ENCODE data around the gene RIMBP3C. TPM values are rescaled to one million over a fixed set of nuclear protein-coding genes. Genes with fewer than 3 reads are reported as not detected.
"Not testable (repeated sequence)": the region's sequence is repeated elsewhere in the genome, so short reads cannot be mapped to it uniquely, and the experiment has no call there.

Gene RIMBP3C
- polyA plus RNA-seq, 1 donor (not counting 4 experiments of a cell fraction or from before 2014, with no cell fraction given), result 0.01 TPM

GRCh38 chr22:21550678-21551047 is 598 bp downstream of the RIMBP3C start:
- H3K4me3 ChIP-seq (ENCODE audit: control insufficient read depth in 2 of 3, extremely low read depth in 1 of 3, insufficient read depth in 2 of 3, low read depth in 1 of 3, low read length in 3 of 3); H3K4me1 ChIP-seq (ENCODE audit: control insufficient read depth, extremely low read depth, insufficient read depth, low read length); FAIRE-seq; H3K27me3 ChIP-seq (ENCODE audit: control insufficient read depth, extremely low read depth, insufficient read depth, low read length); DNase-seq (ENCODE audit: low read depth, low spot score); H2AFZ ChIP-seq (ENCODE audit: control insufficient read depth, low read length); H3K9me3 ChIP-seq (ENCODE audit: control insufficient read depth, low read depth, low read length); H3K4me2 ChIP-seq (ENCODE audit: control insufficient read depth, extremely low read depth, insufficient read depth, low read depth, low read length); dilution Hi-C loops (cut with MboI; ENCODE audit: extremely low pct_ligation_motif_present, low sequenced_read_pairs); H3K36me3 ChIP-seq (ENCODE audit: control insufficient read depth in 2 of 2, extremely low read depth in 1 of 2, insufficient read depth in 2 of 2, low read length in 2 of 2); H4K20me1 ChIP-seq (ENCODE audit: control insufficient read depth, extremely low read depth, insufficient read depth, low read length); H3K79me2 ChIP-seq (ENCODE audit: control insufficient read depth, insufficient read depth, low read length); H3K27ac ChIP-seq (ENCODE audit: control insufficient read depth, insufficient read depth, low read length); H3K9me1 ChIP-seq (ENCODE audit: control insufficient read depth, extremely low read depth, insufficient read depth, low read length); H3K9ac ChIP-seq (ENCODE audit: control insufficient read depth, extremely low read depth, insufficient read depth, low read length): not testable (repeated sequence)

DNA sequence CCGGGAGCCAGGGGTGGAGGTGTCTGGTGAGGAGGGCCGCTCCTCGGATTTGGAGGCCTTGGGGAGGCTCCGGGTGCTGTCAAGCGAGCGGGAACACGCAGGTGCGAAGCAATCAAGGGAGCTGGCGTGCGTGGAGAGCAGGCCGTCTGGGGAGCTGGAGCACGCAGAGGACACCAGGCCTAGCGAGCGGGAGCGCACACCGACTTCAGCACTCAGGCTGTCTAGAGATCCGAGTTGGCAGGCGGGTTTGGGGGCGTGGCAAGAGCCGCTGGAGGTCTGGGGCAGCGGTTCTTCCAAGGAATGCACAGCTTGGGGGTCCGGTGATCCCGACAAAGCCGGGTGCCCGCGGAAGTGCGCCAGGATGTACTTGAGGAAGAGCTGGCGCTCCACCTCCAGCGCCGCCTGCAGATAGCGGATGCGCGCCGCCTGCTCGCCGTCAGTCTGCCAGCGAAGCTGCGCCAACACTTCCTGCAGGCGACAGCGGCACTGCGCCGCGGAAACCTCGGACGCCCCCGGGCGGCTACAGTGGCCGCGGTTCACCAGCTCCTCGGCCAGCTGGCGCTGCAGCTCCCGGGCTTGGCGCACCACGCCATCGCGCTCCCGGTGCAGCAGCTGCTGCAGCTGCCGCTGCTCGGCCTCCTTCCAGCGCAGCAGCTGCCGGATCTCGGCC is 1.1 kb downstream of the RIMBP3C start:
- H3K4me2 ChIP-seq (ENCODE audit: control insufficient read depth, extremely low read depth, insufficient read depth, low read depth, low read length); H3K27ac ChIP-seq (ENCODE audit: control insufficient read depth, insufficient read depth, low read length); dilution Hi-C loops (cut with MboI; ENCODE audit: extremely low pct_ligation_motif_present, low sequenced_read_pairs); H2AFZ ChIP-seq (ENCODE audit: control insufficient read depth, low read length); H3K36me3 ChIP-seq (ENCODE audit: control insufficient read depth in 2 of 2, extremely low read depth in 1 of 2, insufficient read depth in 2 of 2, low read length in 2 of 2); H3K9me1 ChIP-seq (ENCODE audit: control insufficient read depth, extremely low read depth, insufficient read depth, low read length); H3K9me3 ChIP-seq (ENCODE audit: control insufficient read depth, low read depth, low read length); H3K4me3 ChIP-seq (ENCODE audit: control insufficient read depth in 2 of 3, extremely low read depth in 1 of 3, insufficient read depth in 2 of 3, low read depth in 1 of 3, low read length in 3 of 3); H3K9ac ChIP-seq (ENCODE audit: control insufficient read depth, extremely low read depth, insufficient read depth, low read length); H3K79me2 ChIP-seq (ENCODE audit: control insufficient read depth, insufficient read depth, low read length); FAIRE-seq; DNase-seq (ENCODE audit: low read depth, low spot score); H4K20me1 ChIP-seq (ENCODE audit: control insufficient read depth, extremely low read depth, insufficient read depth, low read length); H3K4me1 ChIP-seq (ENCODE audit: control insufficient read depth, extremely low read depth, insufficient read depth, low read length); H3K27me3 ChIP-seq (ENCODE audit: control insufficient read depth, extremely low read depth, insufficient read depth, low read length): not testable (repeated sequence)

DNA sequence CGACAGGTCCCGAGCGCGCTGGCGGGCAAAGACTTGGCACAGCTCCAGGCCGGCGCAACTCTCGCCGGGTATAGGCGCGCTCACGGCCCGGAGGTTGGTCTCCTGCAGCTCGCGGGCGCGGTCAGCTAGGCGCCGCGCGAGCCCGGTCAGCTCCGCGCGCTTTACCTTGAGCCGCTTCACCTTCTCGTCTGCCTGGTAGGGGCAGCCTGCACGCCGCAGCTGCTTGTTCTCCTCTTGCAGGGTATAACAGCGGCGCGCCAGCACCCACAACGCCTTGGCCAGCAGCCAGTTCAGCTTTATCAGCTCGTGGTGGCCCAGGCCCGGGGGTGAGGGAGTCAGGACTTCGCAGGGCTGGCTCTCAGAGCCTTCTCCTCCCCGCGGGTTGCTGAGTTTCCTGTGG is 1.7 kb downstream of the RIMBP3C start:
- H3K27me3 ChIP-seq (ENCODE audit: control insufficient read depth, extremely low read depth, insufficient read depth, low read length); H3K4me2 ChIP-seq (ENCODE audit: control insufficient read depth, extremely low read depth, insufficient read depth, low read depth, low read length); H3K9me1 ChIP-seq (ENCODE audit: control insufficient read depth, extremely low read depth, insufficient read depth, low read length); H4K20me1 ChIP-seq (ENCODE audit: control insufficient read depth, extremely low read depth, insufficient read depth, low read length); H3K9me3 ChIP-seq (ENCODE audit: control insufficient read depth, low read depth, low read length); DNase-seq (ENCODE audit: low read depth, low spot score); H3K36me3 ChIP-seq (ENCODE audit: control insufficient read depth in 2 of 2, extremely low read depth in 1 of 2, insufficient read depth in 2 of 2, low read length in 2 of 2); H2AFZ ChIP-seq (ENCODE audit: control insufficient read depth, low read length); FAIRE-seq; H3K4me3 ChIP-seq (ENCODE audit: control insufficient read depth in 2 of 3, extremely low read depth in 1 of 3, insufficient read depth in 2 of 3, low read depth in 1 of 3, low read length in 3 of 3); H3K79me2 ChIP-seq (ENCODE audit: control insufficient read depth, insufficient read depth, low read length); H3K4me1 ChIP-seq (ENCODE audit: control insufficient read depth, extremely low read depth, insufficient read depth, low read length); H3K9ac ChIP-seq (ENCODE audit: control insufficient read depth, extremely low read depth, insufficient read depth, low read length); H3K27ac ChIP-seq (ENCODE audit: control insufficient read depth, insufficient read depth, low read length); dilution Hi-C loops (cut with MboI; ENCODE audit: extremely low pct_ligation_motif_present, low sequenced_read_pairs): not testable (repeated sequence)

GRCh38 chr22:21544432-21545322 is 6.6 kb downstream of the RIMBP3C start:
- H3K9me1 ChIP-seq (ENCODE audit: control insufficient read depth, extremely low read depth, insufficient read depth, low read length); H2AFZ ChIP-seq (ENCODE audit: control insufficient read depth, low read length); H3K36me3 ChIP-seq (ENCODE audit: control insufficient read depth in 2 of 2, extremely low read depth in 1 of 2, insufficient read depth in 2 of 2, low read length in 2 of 2); H3K4me3 ChIP-seq (ENCODE audit: control insufficient read depth in 2 of 3, extremely low read depth in 1 of 3, insufficient read depth in 2 of 3, low read depth in 1 of 3, low read length in 3 of 3); DNase-seq (ENCODE audit: low read depth, low spot score); dilution Hi-C loops (cut with MboI; ENCODE audit: extremely low pct_ligation_motif_present, low sequenced_read_pairs); FAIRE-seq; H3K27ac ChIP-seq (ENCODE audit: control insufficient read depth, insufficient read depth, low read length); H3K79me2 ChIP-seq (ENCODE audit: control insufficient read depth, insufficient read depth, low read length); H3K4me1 ChIP-seq (ENCODE audit: control insufficient read depth, extremely low read depth, insufficient read depth, low read length); H3K9ac ChIP-seq (ENCODE audit: control insufficient read depth, extremely low read depth, insufficient read depth, low read length); H4K20me1 ChIP-seq (ENCODE audit: control insufficient read depth, extremely low read depth, insufficient read depth, low read length); H3K4me2 ChIP-seq (ENCODE audit: control insufficient read depth, extremely low read depth, insufficient read depth, low read depth, low read length); H3K9me3 ChIP-seq (ENCODE audit: control insufficient read depth, low read depth, low read length); H3K27me3 ChIP-seq (ENCODE audit: control insufficient read depth, extremely low read depth, insufficient read depth, low read length): not testable (repeated sequence)

- H3K4me3 ChIP-seq (ENCODE audit: control insufficient read depth in 2 of 3, extremely low read depth in 1 of 3, insufficient read depth in 2 of 3, low read depth in 1 of 3, low read length in 3 of 3); H3K79me2 ChIP-seq (ENCODE audit: control insufficient read depth, insufficient read depth, low read length); H3K36me3 ChIP-seq (ENCODE audit: control insufficient read depth in 2 of 2, extremely low read depth in 1 of 2, insufficient read depth in 2 of 2, low read length in 2 of 2); DNase-seq (ENCODE audit: low read depth, low spot score); H3K27me3 ChIP-seq (ENCODE audit: control insufficient read depth, extremely low read depth, insufficient read depth, low read length); FAIRE-seq; H3K4me2 ChIP-seq (ENCODE audit: control insufficient read depth, extremely low read depth, insufficient read depth, low read depth, low read length); H3K4me1 ChIP-seq (ENCODE audit: control insufficient read depth, extremely low read depth, insufficient read depth, low read length); H3K27ac ChIP-seq (ENCODE audit: control insufficient read depth, insufficient read depth, low read length); H2AFZ ChIP-seq (ENCODE audit: control insufficient read depth, low read length); H3K9me3 ChIP-seq (ENCODE audit: control insufficient read depth, low read depth, low read length); H3K9ac ChIP-seq (ENCODE audit: control insufficient read depth, extremely low read depth, insufficient read depth, low read length); dilution Hi-C loops (cut with MboI; ENCODE audit: extremely low pct_ligation_motif_present, low sequenced_read_pairs); H4K20me1 ChIP-seq (ENCODE audit: control insufficient read depth, extremely low read depth, insufficient read depth, low read length); H3K9me1 ChIP-seq (ENCODE audit: control insufficient read depth, extremely low read depth, insufficient read depth, low read length): not testable (repeated sequence)
Measured at GRCh38 chr22:21539862-21540261, 11.4 kb downstream of the RIMBP3C start.
